Activated naive CD4-positive, alpha-beta T cell treated with anti-CD3 and anti-CD28 coated beads, Interleukin-2, amount 50 U/mL, for 24 hours (primary cell): ENCODE data around the gene UBA6.
"Not testable (repeated sequence)": the region's sequence is repeated elsewhere in the genome, so short reads cannot be mapped to it uniquely, and the experiment has no call there.

Source experiments
- H3K27ac Mint-ChIP-seq: one replicate; pipeline ENCODE4 v1.8.0; 2021; ENCODE audit warnings: mild to moderate bottlenecking, mixed read lengths
- H3K27me3 Mint-ChIP-seq: one replicate; pipeline ENCODE4 v1.8.0; 2021; ENCODE audit warnings: mixed read lengths
- H3K36me3 Mint-ChIP-seq: one replicate; pipeline ENCODE4 v1.8.0; 2021; ENCODE audit warnings: mixed read lengths
- H3K4me1 Mint-ChIP-seq: one replicate; pipeline ENCODE4 v1.8.0; 2021; ENCODE audit warnings: mixed read lengths
- H3K4me3 Mint-ChIP-seq: one replicate; pipeline ENCODE4 v1.8.0; 2021; ENCODE audit warnings: mild to moderate bottlenecking, mixed read lengths
- H3K9me3 Mint-ChIP-seq: one replicate; pipeline ENCODE4 v1.8.0; 2021; ENCODE audit warnings: mixed read lengths

The UBA6 gene

GRCh38 chr4:67700738-67701516, at the start of gene UBA6:
Gene UBA6, minus strand, starts transcription at chr4:67701155. Its CDS starts 36 bp downstream, at chr4:67701119.
- Mint-ChIP-seq H3K36me3 (peaks cover 11% of the 10 kb centered on the region), H3K4me3 (peak within 1 kb of the TSS; percentile 94), H3K4me1 (peaks cover 75% of the 10 kb centered on the region), H3K27me3 (no peaks in the 10 kb centered on the region), H3K9me3 (peaks cover 5% of the 10 kb centered on the region), H3K27ac (peak within 1 kb of the TSS; percentile 95)

DNA sequence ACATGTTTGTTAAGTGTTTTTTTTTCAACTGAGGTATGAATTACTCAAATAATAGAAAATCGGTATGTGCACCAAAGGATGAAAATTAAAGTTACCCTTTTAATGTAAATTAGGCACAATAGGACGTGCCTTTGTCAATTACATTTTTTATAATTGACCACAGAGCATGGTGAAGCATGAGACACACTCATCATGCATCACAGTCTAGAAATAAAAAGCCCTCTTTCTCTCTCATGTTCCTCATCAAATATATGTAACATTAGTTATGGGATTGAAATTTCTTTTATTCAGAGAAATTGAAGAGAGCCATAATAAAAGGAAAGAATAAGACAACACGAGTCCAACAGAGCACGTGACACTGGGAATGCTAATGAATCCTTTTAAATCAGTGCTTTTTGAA, 49.7 kb upstream of the UBA6 start:
- Mint-ChIP-seq H3K36me3 (no peaks in the 10 kb centered on the region), H3K27me3 (no peaks in the 10 kb centered on the region), H3K27ac (no peak overlapping the region), H3K4me3 (no peak overlapping the region), H3K4me1 (peaks cover 17% of the 10 kb centered on the region), H3K9me3 (no peaks in the 10 kb centered on the region)

DNA sequence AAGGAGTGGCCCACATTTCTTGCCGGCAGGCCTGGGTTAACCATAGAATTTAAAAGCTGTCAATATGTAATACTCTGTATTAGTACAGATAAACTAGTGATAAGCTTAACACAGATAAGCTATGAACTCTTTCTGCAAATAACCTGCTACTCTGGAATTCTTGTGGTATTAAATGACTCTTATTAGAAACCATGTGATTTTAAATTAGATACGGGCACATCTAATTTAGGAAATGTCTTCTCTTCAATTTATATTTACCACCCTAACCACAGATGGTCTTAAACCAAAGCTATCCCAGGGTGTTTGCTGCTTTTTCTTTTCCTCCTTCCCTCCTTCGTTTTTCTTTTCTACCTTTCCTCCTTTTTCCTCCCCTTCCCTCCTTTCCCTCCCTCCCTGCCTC, 48.3 kb upstream of the UBA6 start:
- Mint-ChIP-seq H3K36me3 (no peaks in the 10 kb centered on the region), H3K4me1 (peaks cover 18% of the 10 kb centered on the region), H3K9me3 (no peaks in the 10 kb centered on the region), H3K27ac (no peak overlapping the region), H3K27me3 (no peaks in the 10 kb centered on the region), H3K4me3 (no peak overlapping the region)

GRCh38 chr4:67746797-67747495, 46.0 kb upstream of the UBA6 start:
- Mint-ChIP-seq H3K27me3 (no peaks in the 10 kb centered on the region), H3K4me3 (peak overlapping the region; percentile 40)

DNA sequence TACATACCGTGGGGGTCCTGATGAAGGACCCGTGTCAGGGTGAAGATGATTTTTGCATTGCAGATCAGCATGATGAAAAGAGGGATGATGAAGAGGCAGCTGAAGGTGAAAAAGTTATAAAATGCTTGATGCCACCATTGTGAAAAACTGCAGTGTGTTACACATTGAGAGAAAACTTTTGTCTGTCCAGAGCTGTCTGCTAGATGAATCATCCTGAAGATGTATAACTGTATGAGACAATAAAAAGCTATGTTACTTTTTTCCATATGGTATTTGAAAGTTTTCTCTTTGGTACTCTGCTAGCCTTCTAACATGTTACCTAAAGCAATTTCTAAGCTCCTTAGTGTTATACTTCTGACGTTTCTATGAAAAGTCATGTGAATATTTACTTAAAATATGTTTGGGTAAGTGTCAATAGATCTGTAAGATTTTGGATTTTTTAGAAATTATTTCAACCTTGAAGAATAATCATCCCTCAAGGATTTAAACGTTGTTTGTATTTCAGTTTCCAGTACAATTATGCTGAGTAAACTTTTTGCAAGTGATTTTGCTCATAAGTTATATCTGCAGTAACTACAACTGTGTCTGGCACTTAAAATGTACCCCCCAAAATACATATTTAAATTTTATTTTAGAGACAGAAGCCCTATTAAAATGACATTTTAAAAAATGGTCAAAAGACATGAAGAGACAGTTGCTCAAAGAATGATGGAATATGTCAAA, 43.8 kb upstream of the UBA6 start:
- Mint-ChIP-seq H3K4me1 (peaks cover 18% of the 10 kb centered on the region), H3K27ac (no peak overlapping the region), H3K4me3 (no peak overlapping the region), H3K9me3 (no peaks in the 10 kb centered on the region), H3K27me3 (no peaks in the 10 kb centered on the region), H3K36me3 (no peaks in the 10 kb centered on the region)

More at GRCh38 chr4:67746797-67747495, 46.0 kb upstream of the UBA6 start:
- no peaks in the 10 kb centered on the region for H3K9me3 Mint-ChIP-seq
- peaks cover 18% of the 10 kb centered on the region for H3K4me1 Mint-ChIP-seq
- H3K36me3 Mint-ChIP-seq = no peaks in the 10 kb centered on the region
- peak overlapping the region; percentile 75 for H3K27ac Mint-ChIP-seq

DNA sequence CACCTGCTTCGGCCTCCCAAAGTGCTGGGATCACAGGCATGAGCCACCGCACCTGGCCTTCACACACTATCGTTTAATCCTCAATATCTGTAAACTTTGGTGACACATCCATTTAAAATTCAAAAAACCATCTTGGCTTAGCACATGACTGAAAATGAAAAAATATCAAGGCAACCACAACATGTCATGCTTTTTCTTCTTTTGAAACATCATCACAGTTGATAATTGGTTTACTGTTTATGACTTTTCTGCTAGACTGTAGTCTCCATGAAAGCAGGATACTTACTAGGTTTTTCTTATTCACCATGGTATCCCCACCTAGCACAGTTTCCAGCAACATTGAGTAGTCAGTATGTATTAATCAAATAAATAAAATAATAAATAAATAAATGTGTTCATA, 42.2 kb upstream of the UBA6 start:
- peaks cover 2% of the 10 kb centered on the region for H3K36me3 Mint-ChIP-seq
- H3K27me3 Mint-ChIP-seq = no peaks in the 10 kb centered on the region
- H3K4me1 Mint-ChIP-seq = peaks cover 18% of the 10 kb centered on the region
- H3K9me3 Mint-ChIP-seq = no peaks in the 10 kb centered on the region
- no peak overlapping the region for H3K4me3 Mint-ChIP-seq
- no peak overlapping the region for H3K27ac Mint-ChIP-seq

DNA sequence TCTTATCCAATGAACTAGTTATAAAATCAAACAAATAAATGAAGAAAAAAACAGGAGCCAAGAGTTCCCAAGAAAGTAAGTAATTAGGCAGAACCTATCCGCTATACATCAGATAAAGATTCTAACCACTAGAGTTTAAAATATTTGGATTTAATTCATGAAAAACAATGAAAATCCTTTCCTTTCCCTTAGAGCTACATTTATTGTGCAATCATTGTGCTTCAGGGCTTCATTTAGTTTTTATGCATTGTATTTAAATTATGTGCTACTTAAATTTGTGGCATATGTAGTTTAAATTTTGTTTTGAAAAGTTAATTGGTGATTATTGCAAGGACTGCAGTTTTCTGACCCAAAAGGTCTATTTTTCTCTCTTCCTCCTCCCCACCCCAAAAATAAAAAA, 35.3 kb upstream of the UBA6 start:
- no peaks in the 10 kb centered on the region for H3K9me3 Mint-ChIP-seq

GRCh38 chr4:67735325-67735724, 34.4 kb upstream of the UBA6 start:
- Mint-ChIP-seq H3K4me1 (no peaks in the 10 kb centered on the region), H3K27ac (no peak overlapping the region), H3K9me3 (no peaks in the 10 kb centered on the region), H3K36me3 (peaks cover 12% of the 10 kb centered on the region), H3K4me3 (no peak overlapping the region), H3K27me3 (no peaks in the 10 kb centered on the region)

More for the DNA sequence above, 35.3 kb upstream of the UBA6 start:
- Mint-ChIP-seq H3K27me3 (no peaks in the 10 kb centered on the region), H3K27ac (no peak overlapping the region), H3K36me3 (peaks cover 9% of the 10 kb centered on the region), H3K4me3 (no peak overlapping the region), H3K4me1 (no peaks in the 10 kb centered on the region)

- H3K27ac Mint-ChIP-seq, H3K4me3 Mint-ChIP-seq, H3K9me3 Mint-ChIP-seq, H3K4me1 Mint-ChIP-seq, H3K27me3 Mint-ChIP-seq: not testable (repeated sequence)
- peaks cover 15% of the 10 kb centered on the region for H3K36me3 Mint-ChIP-seq
Measured at GRCh38 chr4:67730511-67730910, 29.6 kb upstream of the UBA6 start.

GRCh38 chr4:67727124-67727850, 26.3 kb upstream of the UBA6 start:
- peaks cover 4% of the 10 kb centered on the region for H3K4me1 Mint-ChIP-seq
- H3K9me3 Mint-ChIP-seq = no peaks in the 10 kb centered on the region
- no peak overlapping the region for H3K4me3 Mint-ChIP-seq
- no peaks in the 10 kb centered on the region for H3K27me3 Mint-ChIP-seq
- no peak overlapping the region for H3K27ac Mint-ChIP-seq
- H3K36me3 Mint-ChIP-seq = peaks cover 15% of the 10 kb centered on the region

GRCh38 chr4:67725981-67726380, 25.0 kb upstream of the UBA6 start:
- no peak overlapping the region for H3K4me3 Mint-ChIP-seq
- H3K36me3 Mint-ChIP-seq = peaks cover 15% of the 10 kb centered on the region
- H3K4me1 Mint-ChIP-seq = peaks cover 7% of the 10 kb centered on the region
- no peaks in the 10 kb centered on the region for H3K9me3 Mint-ChIP-seq
- no peak overlapping the region for H3K27ac Mint-ChIP-seq
- no peaks in the 10 kb centered on the region for H3K27me3 Mint-ChIP-seq

GRCh38 chr4:67725132-67725531, 24.2 kb upstream of the UBA6 start:
- Mint-ChIP-seq H3K9me3 (no peaks in the 10 kb centered on the region), H3K4me3 (no peak overlapping the region), H3K36me3 (peaks cover 12% of the 10 kb centered on the region), H3K4me1 (peaks cover 7% of the 10 kb centered on the region), H3K27me3 (no peaks in the 10 kb centered on the region), H3K27ac (no peak overlapping the region)

- Mint-ChIP-seq H3K36me3 (peaks cover 12% of the 10 kb centered on the region), H3K9me3 (no peaks in the 10 kb centered on the region), H3K27ac (no peak overlapping the region), H3K4me1 (peaks cover 7% of the 10 kb centered on the region), H3K27me3 (no peaks in the 10 kb centered on the region), H3K4me3 (no peak overlapping the region)
Measured at GRCh38 chr4:67723949-67724348, 23.0 kb upstream of the UBA6 start.

GRCh38 chr4:67723341-67723740, 22.4 kb upstream of the UBA6 start:
- no peaks in the 10 kb centered on the region for H3K9me3 Mint-ChIP-seq
- H3K4me3 Mint-ChIP-seq = no peak overlapping the region
- no peaks in the 10 kb centered on the region for H3K27me3 Mint-ChIP-seq
- peaks cover 8% of the 10 kb centered on the region for H3K36me3 Mint-ChIP-seq
- peak overlapping the region; percentile 11 for H3K27ac Mint-ChIP-seq
- peaks cover 7% of the 10 kb centered on the region for H3K4me1 Mint-ChIP-seq

DNA sequence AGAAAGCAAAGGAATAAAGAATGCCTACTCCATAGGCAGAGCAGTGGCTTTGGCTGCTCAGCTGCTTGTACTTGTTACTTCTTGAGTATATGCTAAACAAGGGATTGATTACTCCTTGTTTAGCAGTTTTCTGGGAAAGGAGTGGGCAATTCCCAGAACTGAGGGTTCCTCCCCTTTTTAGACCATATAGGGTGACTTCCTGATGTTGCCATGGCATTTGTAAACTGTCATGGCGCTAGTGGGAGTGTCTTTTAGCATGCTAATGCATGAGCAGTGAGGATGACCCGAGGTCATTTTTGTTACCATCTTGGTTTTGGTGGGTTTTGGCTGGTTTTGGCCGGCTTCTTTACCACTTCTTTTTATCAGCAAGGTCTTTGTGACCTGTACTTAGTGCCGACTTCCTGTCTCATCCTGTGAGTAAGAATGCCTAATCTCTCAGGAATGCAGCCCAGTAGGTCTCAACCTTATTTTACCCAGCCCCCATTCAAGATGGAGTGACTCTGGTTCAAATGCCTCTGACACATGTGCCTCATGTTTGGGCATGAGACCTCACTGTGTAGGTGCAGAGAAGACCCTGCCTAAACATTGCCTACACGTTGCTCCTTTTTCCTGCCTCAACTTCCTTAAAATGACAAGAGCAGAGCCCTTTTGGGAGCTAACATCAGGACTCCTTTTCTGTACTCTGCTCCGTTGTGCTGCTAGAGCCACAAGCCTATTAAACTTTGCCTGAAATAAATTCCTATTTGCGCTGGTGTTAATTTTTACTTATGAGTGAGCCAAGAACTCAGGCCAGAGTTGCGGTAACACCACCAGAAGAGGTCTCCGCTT, 21.0 kb upstream of the UBA6 start:
- Mint-ChIP-seq H3K4me3 (no peak overlapping the region), H3K27me3 (no peaks in the 10 kb centered on the region), H3K36me3 (peaks cover 9% of the 10 kb centered on the region), H3K27ac (no peak overlapping the region), H3K4me1 (peaks cover 3% of the 10 kb centered on the region), H3K9me3 (no peaks in the 10 kb centered on the region)
